Measurements from ENCODE around the gene ZXDA. TPM values are rescaled to one million over a fixed set of nuclear protein-coding genes. Genes with fewer than 3 reads are reported as not detected.

The ZXDA gene
- total RNA-seq, 2 experiments from 2014 or later, result 17.5 to 17.7 TPM

- no peaks in the 10 kb centered on the region for H3K36me3 Mint-ChIP-seq (ENCODE audit: low read depth)
- H3K4me3 ChIP-seq (ENCODE audit: low read length), result no peak overlapping the region
- TF ChIP-seq CTCF (IDR thresholded peaks at IDR 0.05), result no peak
- CTCF ChIA-PET, result no interaction called here
- no peaks in the 10 kb centered on the region for H3K4me1 Mint-ChIP-seq (ENCODE audit: low read depth)
- no peak for ATAC-seq (ENCODE audit: poor library complexity)
- H3K9me3 ChIP-seq (ENCODE audit: control insufficient read depth in 1 of 2, insufficient read depth in 1 of 2, low read length in 2 of 2), result no peaks in the 10 kb centered on the region
- no peak for DNase-seq
- no peaks in the 10 kb centered on the region for H3K9me3 Mint-ChIP-seq
- H3K27me3 Mint-ChIP-seq, result no peaks in the 10 kb centered on the region
- H3K4me3 Mint-ChIP-seq, result no peak overlapping the region
- H3K4me1 ChIP-seq (ENCODE audit: insufficient read depth, low read length), result no peaks in the 10 kb centered on the region
- POLR2A ChIA-PET, result no interaction called here
- no peaks in the 10 kb centered on the region for H3K27me3 ChIP-seq (ENCODE audit: control insufficient read depth in 1 of 2, insufficient read depth in 2 of 2, low read length in 2 of 2)
- H3K27ac Mint-ChIP-seq, result no peak overlapping the region
- no peaks in the 10 kb centered on the region for H3K36me3 ChIP-seq (ENCODE audit: insufficient read depth, low read length)
- intact Hi-C loops (cut with DNase I, micrococcal nuclease), result no loop called here
- H3K27ac ChIP-seq (ENCODE audit: low read depth in 1 of 2, low read length in 2 of 2), result no peak overlapping the region
These were observed 23.1 kb upstream of the ZXDA start for GRCh38 chrX:57933321-57933720.

- H3K4me3 Mint-ChIP-seq, result no peak overlapping the region
- H3K27ac ChIP-seq (ENCODE audit: low read depth in 1 of 2, low read length in 2 of 2), result no peak overlapping the region
- H3K4me1 Mint-ChIP-seq (ENCODE audit: low read depth), result no peaks in the 10 kb centered on the region
- no peaks in the 10 kb centered on the region for H3K27me3 ChIP-seq (ENCODE audit: control insufficient read depth in 1 of 2, insufficient read depth in 2 of 2, low read length in 2 of 2)
- no peak for ATAC-seq (ENCODE audit: poor library complexity)
- no peak overlapping the region for H3K4me3 ChIP-seq (ENCODE audit: low read length)
- TF ChIP-seq CTCF (IDR thresholded peaks at IDR 0.05), result no peak
- DNase-seq, result no peak
- H3K9me3 Mint-ChIP-seq, result no peaks in the 10 kb centered on the region
- POLR2A ChIA-PET, result no interaction called here
- no peaks in the 10 kb centered on the region for H3K36me3 Mint-ChIP-seq (ENCODE audit: low read depth)
- H3K36me3 ChIP-seq (ENCODE audit: insufficient read depth, low read length), result no peaks in the 10 kb centered on the region
- H3K4me1 ChIP-seq (ENCODE audit: insufficient read depth, low read length), result no peaks in the 10 kb centered on the region
- CTCF ChIA-PET, result no interaction called here
- H3K9me3 ChIP-seq (ENCODE audit: control insufficient read depth in 1 of 2, insufficient read depth in 1 of 2, low read length in 2 of 2), result no peaks in the 10 kb centered on the region
- intact Hi-C loops (cut with DNase I, micrococcal nuclease), result no loop called here
- no peaks in the 10 kb centered on the region for H3K27me3 Mint-ChIP-seq
- H3K27ac Mint-ChIP-seq, result no peak overlapping the region
These were observed 22.0 kb upstream of the ZXDA start for GRCh38 chrX:57932266-57932665.

GRCh38 chrX:57930051-57930450 lies 19.8 kb upstream of the ZXDA start:
- Mint-ChIP-seq H3K4me1 (ENCODE audit: low read depth) (no peaks in the 10 kb centered on the region), H3K36me3 (ENCODE audit: low read depth) (no peaks in the 10 kb centered on the region), H3K27ac (no peak overlapping the region), H3K9me3 (no peaks in the 10 kb centered on the region), H3K4me3 (no peak overlapping the region), H3K27me3 (no peaks in the 10 kb centered on the region)
- DNase-seq (no peak), ATAC-seq (ENCODE audit: poor library complexity) (no peak)
- Histone ChIP-seq H3K27ac (ENCODE audit: low read depth in 1 of 2, low read length in 2 of 2) (no peak overlapping the region), H3K27me3 (ENCODE audit: control insufficient read depth in 1 of 2, insufficient read depth in 2 of 2, low read length in 2 of 2) (no peaks in the 10 kb centered on the region), H3K4me1 (ENCODE audit: insufficient read depth, low read length) (no peaks in the 10 kb centered on the region), H3K9me3 (ENCODE audit: control insufficient read depth in 1 of 2, insufficient read depth in 1 of 2, low read length in 2 of 2) (no peaks in the 10 kb centered on the region), H3K4me3 (ENCODE audit: low read length) (no peak overlapping the region), H3K36me3 (ENCODE audit: insufficient read depth, low read length) (no peaks in the 10 kb centered on the region)
- no peak for TF ChIP-seq CTCF (IDR thresholded peaks at IDR 0.05)
- intact Hi-C loops (cut with DNase I, micrococcal nuclease), result no loop called here
- POLR2A ChIA-PET, result no interaction called here
- CTCF ChIA-PET, result no interaction called here
